ENCODE measurements around the gene AXIN2.

- TF ChIP-seq, protein P1, sequence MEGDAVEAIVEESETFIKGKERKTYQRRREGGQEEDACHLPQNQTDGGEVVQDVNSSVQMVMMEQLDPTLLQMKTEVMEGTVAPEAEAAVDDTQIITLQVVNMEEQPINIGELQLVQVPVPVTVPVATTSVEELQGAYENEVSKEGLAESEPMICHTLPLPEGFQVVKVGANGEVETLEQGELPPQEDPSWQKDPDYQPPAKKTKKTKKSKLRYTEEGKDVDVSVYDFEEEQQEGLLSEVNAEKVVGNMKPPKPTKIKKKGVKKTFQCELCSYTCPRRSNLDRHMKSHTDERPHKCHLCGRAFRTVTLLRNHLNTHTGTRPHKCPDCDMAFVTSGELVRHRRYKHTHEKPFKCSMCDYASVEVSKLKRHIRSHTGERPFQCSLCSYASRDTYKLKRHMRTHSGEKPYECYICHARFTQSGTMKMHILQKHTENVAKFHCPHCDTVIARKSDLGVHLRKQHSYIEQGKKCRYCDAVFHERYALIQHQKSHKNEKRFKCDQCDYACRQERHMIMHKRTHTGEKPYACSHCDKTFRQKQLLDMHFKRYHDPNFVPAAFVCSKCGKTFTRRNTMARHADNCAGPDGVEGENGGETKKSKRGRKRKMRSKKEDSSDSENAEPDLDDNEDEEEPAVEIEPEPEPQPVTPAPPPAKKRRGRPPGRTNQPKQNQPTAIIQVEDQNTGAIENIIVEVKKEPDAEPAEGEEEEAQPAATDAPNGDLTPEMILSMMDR (IDR thresholded peaks at IDR 0.05; ENCODE audit: insufficient read depth, low read depth, low read length): no peak
- TF ChIP-seq EZH2 (IDR thresholded peaks at IDR 0.05; ENCODE audit: insufficient read depth, low read length): no peak
Measured at GRCh38 chr17:65541453-65541852, 20.0 kb downstream of the AXIN2 start.

All from astrocyte (in vitro differentiated cells and primary cell).